GM18873 (cell line): ENCODE results near the gene FGR.
"Not testable (repeated sequence)": the region's sequence is repeated elsewhere in the genome, so short reads cannot be mapped to it uniquely, and the experiment has no call there.

ENCODE experiments used
- ATAC-seq: cut with Tn5 transposase; IDR thresholded peaks from one replicate; pipeline ENCODE4 v1.9.1; 2021; ENCODE audit warnings: mild to moderate bottlenecking, moderate library complexity, moderate number of reproducible peaks; ENCODE audit not compliant: unreplicated experiment, low FRiP score

The FGR gene

GRCh38 chr1:27619782-27620438, 15.1 kb downstream of the FGR start:
- ATAC-seq, result not testable (repeated sequence)

- ATAC-seq, result no peak
Measured at GRCh38 chr1:27618341-27619082, 16.5 kb downstream of the FGR start.

GRCh38 chr1:27617420-27617819, 17.6 kb downstream of the FGR start:
- ATAC-seq, result no peak

- no peak for ATAC-seq
Measured at GRCh38 chr1:27616441-27616840, 18.5 kb downstream of the FGR start.

- no peak for ATAC-seq
Measured at GRCh38 chr1:27615346-27616192, 19.4 kb downstream of the FGR start.

- ATAC-seq, result no peak
Measured at GRCh38 chr1:27614625-27615344, 20.2 kb downstream of the FGR start.

GRCh38 chr1:27614043-27614624, 20.9 kb downstream of the FGR start:
- ATAC-seq, result no peak

GRCh38 chr1:27612718-27613117, 22.3 kb downstream of the FGR start:
- ATAC-seq, result no peak

- ATAC-seq, result no peak
Measured at GRCh38 chr1:27611450-27611849, 23.5 kb downstream of the FGR start.

- ATAC-seq, result no peak
Measured at GRCh38 chr1:27609618-27610240, 25.3 kb downstream of the FGR start.

GRCh38 chr1:27609210-27609555, 25.8 kb downstream of the FGR start:
- ATAC-seq, result no peak

- no peak for ATAC-seq
Measured at GRCh38 chr1:27607239-27607804, 27.7 kb downstream of the FGR start.

- ATAC-seq, result no peak
Measured at GRCh38 chr1:27606708-27607238, 28.2 kb downstream of the FGR start.

- ATAC-seq, result no peak
Measured at GRCh38 chr1:27605796-27606707, 28.9 kb downstream of the FGR start.

- ATAC-seq, result no peak
Measured at GRCh38 chr1:27605300-27605766, 29.7 kb downstream of the FGR start.

GRCh38 chr1:27604579-27605299, 30.2 kb downstream of the FGR start:
- ATAC-seq, result no peak
